OCI-LY1 (cell line): ENCODE data around the gene ARHGAP6.

Experiments
- H2AFZ ChIP-seq: fragments of 200-600 bp; sonication (generic), shearing (Covaris generic); 2 replicates; pipeline ENCODE4 v1.6.0; 2014; ENCODE audit warnings: antibody characterized with exemption, mild to moderate bottlenecking, low read length
- H3F3A ChIP-seq: fragments of 200-600 bp; sonication (generic), shearing (Covaris generic); 2 replicates; pipeline ENCODE4 v1.6.0; 2014; ENCODE audit warnings: mild to moderate bottlenecking, antibody characterized with exemption, low read length, moderate library complexity; ENCODE audit not compliant: insufficient read depth
- H3K27ac ChIP-seq: fragments of 200-600 bp; sonication (generic); 2 replicates; pipeline ENCODE4 v1.5.1; 2014; ENCODE audit warnings: low read length, mixed run types, mild to moderate bottlenecking, low read depth; ENCODE audit not compliant: poor library complexity, severe bottlenecking
- H3K27me3 ChIP-seq: fragments of 200-600 bp; sonication (generic); 2 replicates; pipeline ENCODE4 v1.6.0; 2014; ENCODE audit warnings: antibody characterized with exemption, mild to moderate bottlenecking, low read length, moderate library complexity; ENCODE audit not compliant: insufficient read depth
- H3K36me3 ChIP-seq: fragments of 200-600 bp; sonication (generic); 2 replicates; pipeline ENCODE4 v1.6.1; 2014; ENCODE audit warnings: mild to moderate bottlenecking, antibody characterized with exemption, low read length, moderate library complexity, mixed read lengths; ENCODE audit not compliant: insufficient read depth
- H3K4me1 ChIP-seq: fragments of 200-600 bp; sonication (generic); 2 replicates; pipeline ENCODE4 v1.5.1; 2014; ENCODE audit warnings: mild to moderate bottlenecking, low read length, moderate library complexity; ENCODE audit not compliant: insufficient read depth, severe bottlenecking
- H3K4me2 ChIP-seq: fragments of 200-600 bp; sonication (generic), shearing (Covaris generic); 2 replicates; pipeline ENCODE4 v1.6.1; 2014; ENCODE audit warnings: low read length
- H3K4me3 ChIP-seq: fragments of 200-600 bp; sonication (generic); 2 replicates; pipeline ENCODE4 v1.5.1; 2014; ENCODE audit warnings: low read length, low read depth, mild to moderate bottlenecking, mixed read lengths; ENCODE audit not compliant: poor library complexity, severe bottlenecking
- H3K79me2 ChIP-seq: fragments of 200-600 bp; shearing (Covaris generic); 2 replicates; pipeline ENCODE4 v1.6.1; 2016; ENCODE audit warnings: mixed run types, low read length, mixed read lengths; ENCODE audit not compliant: insufficient read depth
- H3K9ac ChIP-seq: fragments of 200-600 bp; sonication (generic), shearing (Covaris generic); 2 replicates; pipeline ENCODE4 v1.6.1; 2014; ENCODE audit warnings: mild to moderate bottlenecking, low read length, mixed read lengths
- H3K9me2 ChIP-seq: fragments of 200-600 bp; sonication (generic), shearing (Covaris generic); 2 replicates; pipeline ENCODE4 v1.6.1; 2014; ENCODE audit warnings: low read depth, mild to moderate bottlenecking, low read length, mixed read lengths
- H3K9me3 ChIP-seq: fragments of 200-600 bp; shearing (Covaris generic); 2 replicates; pipeline ENCODE4 v1.6.1; 2014; ENCODE audit warnings: low read length, mixed read lengths
- H4K20me1 ChIP-seq: fragments of 200-600 bp; sonication (generic), shearing (Covaris generic); 2 replicates; pipeline ENCODE4 v1.6.0; 2016; ENCODE audit warnings: mild to moderate bottlenecking, low read length; ENCODE audit not compliant: insufficient read depth
- EZH2 ChIP-seq: fragments of 200-600 bp; sonication (generic), shearing (Covaris generic); IDR thresholded peaks from 2 replicates; pipeline ENCODE4 v1.8.0; 2017; ENCODE audit warnings: borderline replicate concordance, mixed run types, mild to moderate bottlenecking, antibody characterized with exemption, low read length, moderate library complexity, mixed read lengths
- TF ChIP-seq, protein P1 (sequence below): fragments of 200-600 bp; sonication (generic), shearing (Covaris generic); IDR thresholded peaks from 2 replicates; pipeline ENCODE4 v1.5.1; 2017; ENCODE audit warnings: mild to moderate bottlenecking, antibody characterized with exemption, low read length, moderate library complexity, mixed read lengths

Gene ARHGAP6

DNA sequence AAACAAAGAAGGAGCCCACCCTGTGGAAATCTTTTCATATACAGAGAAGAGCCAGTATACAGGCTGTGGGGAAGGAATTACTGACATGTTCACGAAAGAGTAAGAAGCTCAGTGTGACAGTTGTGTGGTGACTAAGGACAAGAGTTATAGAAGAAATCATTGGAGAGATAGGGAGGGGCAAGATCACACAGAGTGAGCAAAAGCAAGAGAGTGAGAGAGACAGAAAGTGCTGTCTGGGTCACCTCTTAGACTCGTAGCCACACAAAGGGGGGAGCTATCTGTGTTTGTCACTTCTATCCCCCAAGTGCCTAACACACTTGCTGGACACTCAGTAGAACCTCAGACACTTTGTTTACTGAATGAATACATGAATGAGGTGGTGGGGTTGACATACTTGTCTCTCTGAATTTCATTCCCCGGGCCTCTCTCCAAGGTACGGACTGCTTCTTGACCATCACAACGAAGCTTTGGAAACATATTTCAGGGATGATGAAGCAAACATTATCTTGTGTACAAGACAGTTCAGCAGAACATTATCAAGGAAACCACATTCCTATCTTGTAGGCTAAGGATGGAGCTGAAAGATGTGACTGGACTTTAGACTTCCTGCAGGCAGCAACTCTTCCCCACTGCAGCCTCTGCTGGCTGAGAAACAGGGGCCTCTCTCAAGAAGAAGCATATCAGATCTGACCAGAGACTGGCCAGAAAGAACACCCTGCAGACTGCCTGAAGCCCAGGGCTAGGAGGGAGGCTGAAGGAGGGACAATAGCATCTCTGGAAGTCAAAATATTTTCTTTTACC is 204.3 kb downstream of the ARHGAP6 start:
- H3F3A ChIP-seq = no peaks in the 10 kb centered on the region
- no peaks in the 10 kb centered on the region for H3K9me3 ChIP-seq
- H3K27ac ChIP-seq = no peak overlapping the region
- no peak overlapping the region for H2AFZ ChIP-seq
- H3K36me3 ChIP-seq = no peaks in the 10 kb centered on the region
- H3K9me2 ChIP-seq = no peaks in the 10 kb centered on the region
- no peaks in the 10 kb centered on the region for H4K20me1 ChIP-seq
- no peak overlapping the region for H3K4me3 ChIP-seq
- no peak overlapping the region for H3K9ac ChIP-seq
- H3K27me3 ChIP-seq = no peaks in the 10 kb centered on the region
- H3K79me2 ChIP-seq = no peaks in the 10 kb centered on the region
- no peak overlapping the region for H3K4me2 ChIP-seq
- no peaks in the 10 kb centered on the region for H3K4me1 ChIP-seq
- TF ChIP-seq EZH2 = no peak
- TF ChIP-seq, protein P1, sequence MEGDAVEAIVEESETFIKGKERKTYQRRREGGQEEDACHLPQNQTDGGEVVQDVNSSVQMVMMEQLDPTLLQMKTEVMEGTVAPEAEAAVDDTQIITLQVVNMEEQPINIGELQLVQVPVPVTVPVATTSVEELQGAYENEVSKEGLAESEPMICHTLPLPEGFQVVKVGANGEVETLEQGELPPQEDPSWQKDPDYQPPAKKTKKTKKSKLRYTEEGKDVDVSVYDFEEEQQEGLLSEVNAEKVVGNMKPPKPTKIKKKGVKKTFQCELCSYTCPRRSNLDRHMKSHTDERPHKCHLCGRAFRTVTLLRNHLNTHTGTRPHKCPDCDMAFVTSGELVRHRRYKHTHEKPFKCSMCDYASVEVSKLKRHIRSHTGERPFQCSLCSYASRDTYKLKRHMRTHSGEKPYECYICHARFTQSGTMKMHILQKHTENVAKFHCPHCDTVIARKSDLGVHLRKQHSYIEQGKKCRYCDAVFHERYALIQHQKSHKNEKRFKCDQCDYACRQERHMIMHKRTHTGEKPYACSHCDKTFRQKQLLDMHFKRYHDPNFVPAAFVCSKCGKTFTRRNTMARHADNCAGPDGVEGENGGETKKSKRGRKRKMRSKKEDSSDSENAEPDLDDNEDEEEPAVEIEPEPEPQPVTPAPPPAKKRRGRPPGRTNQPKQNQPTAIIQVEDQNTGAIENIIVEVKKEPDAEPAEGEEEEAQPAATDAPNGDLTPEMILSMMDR = no peak

DNA sequence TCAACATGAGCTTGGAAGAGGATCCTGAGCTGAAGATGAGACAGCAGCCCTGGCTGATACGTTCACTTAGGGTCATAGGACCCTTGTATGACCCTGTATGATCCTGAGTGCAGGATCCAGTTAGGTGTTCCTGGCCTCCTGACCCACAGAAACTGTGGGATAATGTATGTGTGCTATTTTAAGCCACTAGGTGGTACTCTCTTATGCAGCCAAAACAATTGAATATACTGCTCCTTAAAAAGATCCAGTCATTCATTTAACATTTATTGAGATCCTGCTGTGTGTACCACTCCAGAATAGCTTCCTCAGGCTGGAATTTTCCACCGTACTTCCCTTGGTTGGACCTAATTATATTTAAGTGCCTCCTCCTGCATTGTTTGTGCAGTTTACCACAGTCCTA is 205.4 kb downstream of the ARHGAP6 start:
- no peaks in the 10 kb centered on the region for H4K20me1 ChIP-seq
- H3K79me2 ChIP-seq = no peaks in the 10 kb centered on the region
- no peak overlapping the region for H3K4me3 ChIP-seq
- H3K27me3 ChIP-seq = no peaks in the 10 kb centered on the region
- no peaks in the 10 kb centered on the region for H3K9me2 ChIP-seq
- H2AFZ ChIP-seq = no peak overlapping the region
- H3K9me3 ChIP-seq = no peaks in the 10 kb centered on the region
- no peaks in the 10 kb centered on the region for H3F3A ChIP-seq
- H3K27ac ChIP-seq = no peak overlapping the region
- no peak for TF ChIP-seq EZH2
- TF ChIP-seq, protein P1 = no peak
- H3K9ac ChIP-seq = no peak overlapping the region
- H3K4me2 ChIP-seq = no peak overlapping the region
- no peaks in the 10 kb centered on the region for H3K36me3 ChIP-seq
- no peaks in the 10 kb centered on the region for H3K4me1 ChIP-seq

DNA sequence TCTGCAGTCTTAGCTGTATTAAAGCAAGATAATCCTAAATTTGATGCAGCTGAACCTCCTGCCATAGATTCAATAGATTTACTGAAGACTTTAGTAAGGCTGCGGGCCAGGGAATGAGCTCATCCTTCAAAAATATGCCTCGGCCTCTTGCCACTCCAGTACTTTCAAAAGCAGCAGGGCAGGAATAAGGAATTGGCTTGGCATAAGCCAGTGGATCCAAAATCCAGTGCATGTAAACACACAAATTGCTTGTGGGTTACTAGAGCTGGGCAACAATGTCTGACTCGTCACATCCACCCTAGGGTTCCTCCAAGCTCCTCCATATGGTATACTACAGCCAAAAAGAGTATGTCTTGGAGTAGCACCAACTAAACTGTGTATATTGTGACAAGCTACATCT is 207.6 kb downstream of the ARHGAP6 start:
- no peaks in the 10 kb centered on the region for H3K27me3 ChIP-seq
- H3K4me3 ChIP-seq = no peak overlapping the region
- TF ChIP-seq, protein P1 = no peak
- TF ChIP-seq EZH2 = no peak
- H3K4me1 ChIP-seq = no peaks in the 10 kb centered on the region
- no peaks in the 10 kb centered on the region for H3F3A ChIP-seq
- no peak overlapping the region for H2AFZ ChIP-seq
- no peaks in the 10 kb centered on the region for H3K9me2 ChIP-seq
- no peak overlapping the region for H3K27ac ChIP-seq
- H3K9ac ChIP-seq = no peak overlapping the region
- H3K79me2 ChIP-seq = no peaks in the 10 kb centered on the region
- H4K20me1 ChIP-seq = no peaks in the 10 kb centered on the region
- no peaks in the 10 kb centered on the region for H3K36me3 ChIP-seq
- no peaks in the 10 kb centered on the region for H3K9me3 ChIP-seq
- H3K4me2 ChIP-seq = no peak overlapping the region
